ENCODE measurements around the gene RBBP8.

Gene RBBP8

GRCh38 chr18:22998344-22998743, 65.2 kb downstream of the RBBP8 start:
- DNase-seq (ENCODE audit: low read depth in 2 of 3, low spot score in 2 of 3), result no peak

DNA sequence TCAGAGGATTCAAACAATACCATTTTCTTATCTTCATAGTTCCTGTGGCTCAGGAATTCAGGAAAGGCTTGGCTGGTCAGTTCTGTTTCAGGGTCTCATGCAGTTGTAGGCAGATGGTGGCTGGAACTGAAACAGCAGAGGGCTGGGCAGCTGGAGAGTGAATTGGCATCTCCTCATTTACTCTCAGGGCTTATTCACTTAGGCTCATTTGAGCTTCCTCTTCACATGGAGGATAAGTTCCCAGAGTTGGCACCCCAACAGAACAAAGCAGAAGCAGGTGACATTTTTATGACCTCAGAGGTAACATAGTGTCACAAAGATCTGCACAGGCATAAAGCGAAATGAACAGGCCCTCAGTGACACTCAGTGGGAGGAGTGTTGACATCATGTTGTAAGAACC, 66.1 kb downstream of the RBBP8 start:
- DNase-seq (ENCODE audit: low read depth in 2 of 3, low spot score in 2 of 3), result no peak

DNA sequence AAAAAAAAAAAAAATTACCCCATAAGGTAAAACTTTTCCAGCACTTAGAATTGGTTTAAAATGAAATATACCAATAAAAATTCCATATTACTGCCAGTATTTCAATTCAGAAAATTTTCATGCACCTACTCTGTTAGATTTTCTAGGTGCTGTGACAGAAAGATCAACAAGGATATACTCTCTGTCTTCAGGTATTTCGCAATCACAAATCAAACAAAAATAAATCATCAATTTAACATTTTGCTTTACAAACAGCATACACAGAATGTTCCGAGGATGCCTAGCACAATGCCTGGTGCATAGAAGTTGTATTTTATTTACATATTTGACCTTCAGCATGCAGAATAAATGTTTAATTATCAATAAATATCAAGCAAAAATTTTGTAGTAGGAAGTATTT, 66.5 kb downstream of the RBBP8 start:
- no peak for DNase-seq (ENCODE audit: low read depth in 2 of 3, low spot score in 2 of 3)

- DNase-seq (ENCODE audit: low read depth in 2 of 3, low spot score in 2 of 3), result no peak
These were observed 70.2 kb downstream of the RBBP8 start for GRCh38 chr18:23003289-23003688.

GRCh38 chr18:23012249-23012648, 79.1 kb downstream of the RBBP8 start:
- DNase-seq (ENCODE audit: low read depth in 2 of 3, low spot score in 2 of 3), result no peak

GRCh38 chr18:23020555-23021294, 87.6 kb downstream of the RBBP8 start:
- DNase-seq (ENCODE audit: low read depth in 2 of 3, low spot score in 2 of 3), result no peak

DNA sequence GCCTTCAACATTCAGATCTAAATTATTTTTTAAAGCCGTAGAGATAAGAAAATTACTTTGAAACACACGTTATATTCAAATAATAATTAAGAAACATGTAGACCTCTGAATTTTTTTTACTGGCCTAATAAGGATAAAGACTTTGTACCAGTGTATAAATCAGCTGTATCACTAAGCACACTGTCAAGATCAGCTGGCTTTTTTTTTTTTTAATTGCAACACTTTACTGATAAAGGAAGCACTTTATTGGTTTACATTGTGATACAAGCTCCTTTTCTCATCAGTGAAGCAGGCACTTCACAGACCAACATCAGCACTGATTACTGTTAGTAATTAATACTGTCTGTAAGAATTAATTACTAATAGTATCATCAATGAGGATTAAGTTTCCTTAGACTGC, 88.5 kb downstream of the RBBP8 start:
- no peak for DNase-seq (ENCODE audit: low read depth in 2 of 3, low spot score in 2 of 3)

DNA sequence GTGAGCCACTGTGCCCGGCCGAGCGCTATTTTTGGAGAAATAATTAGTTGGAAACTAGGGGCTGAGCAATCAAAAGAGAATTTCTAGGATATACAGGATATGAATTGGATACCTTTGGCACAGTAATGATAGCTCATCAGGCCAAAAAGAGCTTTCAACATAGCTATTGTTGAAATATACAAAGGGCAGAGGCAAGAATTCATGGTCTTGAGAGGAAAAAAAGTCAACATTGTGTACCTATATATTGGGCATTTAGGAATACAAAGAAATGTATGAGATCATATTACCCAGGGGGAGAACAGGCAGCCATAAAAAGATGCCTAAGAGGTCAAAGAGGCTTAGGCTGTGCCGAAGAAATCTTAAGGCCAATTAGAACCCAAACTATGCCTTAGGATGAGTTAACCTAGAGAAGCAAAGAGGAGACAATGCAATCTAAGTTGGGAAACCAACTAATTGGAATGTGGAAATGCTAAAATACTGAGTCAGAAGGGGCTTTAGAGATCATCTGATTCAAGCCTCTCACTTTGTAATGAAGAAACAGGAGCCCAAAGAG, 99.0 kb downstream of the RBBP8 start:
- no peak for DNase-seq (ENCODE audit: low read depth in 2 of 3, low spot score in 2 of 3)

GRCh38 chr18:23033056-23033455, 99.9 kb downstream of the RBBP8 start:
- DNase-seq (ENCODE audit: low read depth in 2 of 3, low spot score in 2 of 3), result no peak

GRCh38 chr18:23036660-23037201, 103.6 kb downstream of the RBBP8 start:
- DNase-seq (ENCODE audit: low read depth in 2 of 3, low spot score in 2 of 3), result no peak

GRCh38 chr18:23037646-23038045, 104.5 kb downstream of the RBBP8 start:
- no peak for DNase-seq (ENCODE audit: low read depth in 2 of 3, low spot score in 2 of 3)

GRCh38 chr18:23038712-23039111, 105.6 kb downstream of the RBBP8 start:
- DNase-seq (ENCODE audit: low read depth in 2 of 3, low spot score in 2 of 3), result no peak

DNA sequence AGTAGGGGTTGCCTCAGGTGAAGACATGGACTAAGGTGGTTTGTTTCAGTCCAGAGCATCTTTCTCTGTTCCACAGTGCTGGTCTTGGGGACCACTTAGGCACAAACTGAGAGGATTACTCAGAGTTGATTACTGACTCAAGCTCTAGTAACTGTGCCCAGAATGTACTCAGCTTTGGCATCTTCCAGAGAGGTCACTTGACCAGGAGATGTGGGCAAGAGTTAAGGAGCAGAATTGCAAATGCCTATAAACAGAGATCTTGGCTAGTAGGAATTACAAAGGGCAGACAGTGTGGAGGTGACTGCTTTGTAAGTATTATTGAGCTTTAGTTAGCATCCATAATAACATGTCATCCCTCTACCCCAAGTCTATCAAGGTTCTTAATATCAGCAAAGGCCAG, 109.0 kb downstream of the RBBP8 start:
- DNase-seq (ENCODE audit: low read depth in 2 of 3, low spot score in 2 of 3), result no peak

GRCh38 chr18:23043803-23044376, 110.8 kb downstream of the RBBP8 start:
- DNase-seq (ENCODE audit: low read depth in 2 of 3, low spot score in 2 of 3), result no peak

DNA sequence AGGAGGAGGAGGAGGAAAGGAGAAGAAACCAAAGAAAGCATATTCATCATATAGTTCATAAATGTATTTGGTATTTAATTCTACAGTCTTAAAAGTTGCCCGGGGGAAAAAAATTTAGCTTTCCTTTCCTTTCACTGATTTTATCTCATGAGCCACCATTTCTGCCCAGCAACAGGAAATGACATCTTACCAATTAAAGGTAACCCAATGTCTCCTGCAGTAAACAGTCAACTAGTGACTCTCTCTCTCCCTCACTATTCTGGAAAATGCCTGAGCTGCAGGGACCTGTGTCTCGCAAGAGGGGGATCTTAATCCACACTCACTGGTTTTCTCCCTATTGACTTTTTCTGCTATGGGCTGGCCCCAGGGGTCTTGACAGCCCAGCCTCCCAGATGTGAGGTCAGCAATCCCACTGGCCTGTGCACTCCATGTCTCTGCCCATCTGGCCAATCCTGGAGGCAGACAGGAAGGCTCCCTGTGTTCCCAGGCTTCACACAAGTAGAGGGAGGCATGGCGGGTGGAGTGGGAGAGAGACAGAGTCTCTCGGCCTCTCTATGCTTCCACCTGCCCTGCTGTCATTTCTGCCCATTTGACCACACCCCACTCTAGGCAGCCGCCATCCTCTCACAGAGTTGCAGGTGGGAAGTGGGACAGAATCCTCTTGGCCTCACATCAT, 116.7 kb downstream of the RBBP8 start:
- DNase-seq (ENCODE audit: low read depth in 2 of 3, low spot score in 2 of 3), result no peak

DNA sequence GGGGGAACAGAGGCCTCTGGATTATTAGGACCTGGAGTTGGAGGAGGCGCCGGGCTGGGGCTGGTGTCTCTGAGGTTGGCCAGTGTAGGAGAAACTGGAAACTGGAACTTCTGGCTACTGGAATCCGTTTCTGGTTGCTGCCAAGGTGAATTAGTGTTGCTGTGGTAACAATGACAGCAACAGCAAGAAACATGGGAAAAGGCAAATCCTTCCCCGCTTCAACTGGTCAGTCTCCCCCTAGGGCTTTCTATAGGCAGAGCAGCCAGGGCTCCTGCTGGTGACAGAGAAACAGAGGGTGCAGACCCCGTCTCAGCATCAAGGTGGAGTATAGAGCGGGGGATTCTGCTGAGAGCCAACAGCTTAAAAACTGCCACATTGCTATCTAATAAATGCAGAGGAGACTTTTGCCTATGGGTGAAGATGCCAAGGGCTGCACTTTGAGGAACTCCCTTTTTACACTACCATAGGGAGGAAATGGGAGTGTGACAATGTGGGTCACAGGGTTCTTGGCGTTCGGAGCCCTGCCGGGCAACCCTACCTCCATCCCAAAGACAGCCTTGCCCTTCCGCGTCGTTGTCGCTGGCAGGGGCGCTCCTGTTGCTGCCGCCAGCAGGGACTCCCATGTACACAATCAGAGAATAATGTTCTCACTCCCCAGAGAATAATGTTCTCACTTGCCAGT, 120.8 kb downstream of the RBBP8 start:
- DNase-seq (ENCODE audit: low read depth in 2 of 3, low spot score in 2 of 3), result no peak

DNA sequence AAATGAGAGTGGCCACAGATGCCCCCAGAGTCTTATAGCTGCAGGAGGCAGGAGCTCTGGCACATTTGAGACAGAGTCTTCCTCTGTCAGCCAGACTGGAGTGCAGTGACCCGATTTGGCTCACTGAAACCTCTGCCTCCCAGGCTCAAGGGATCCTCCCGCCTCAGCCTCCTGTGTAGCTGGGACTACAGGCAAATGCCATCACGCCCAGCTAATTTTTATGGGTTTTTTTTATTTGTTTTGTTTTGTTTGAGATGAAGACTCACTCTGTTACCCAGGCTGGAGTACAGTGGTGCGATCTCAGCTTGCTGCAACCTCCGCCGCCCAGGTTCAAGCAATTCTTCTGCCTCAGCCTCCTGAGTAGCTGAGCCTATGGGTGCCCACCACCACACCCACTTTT, 121.4 kb downstream of the RBBP8 start:
- no peak for DNase-seq (ENCODE audit: low read depth in 2 of 3, low spot score in 2 of 3)

DNA sequence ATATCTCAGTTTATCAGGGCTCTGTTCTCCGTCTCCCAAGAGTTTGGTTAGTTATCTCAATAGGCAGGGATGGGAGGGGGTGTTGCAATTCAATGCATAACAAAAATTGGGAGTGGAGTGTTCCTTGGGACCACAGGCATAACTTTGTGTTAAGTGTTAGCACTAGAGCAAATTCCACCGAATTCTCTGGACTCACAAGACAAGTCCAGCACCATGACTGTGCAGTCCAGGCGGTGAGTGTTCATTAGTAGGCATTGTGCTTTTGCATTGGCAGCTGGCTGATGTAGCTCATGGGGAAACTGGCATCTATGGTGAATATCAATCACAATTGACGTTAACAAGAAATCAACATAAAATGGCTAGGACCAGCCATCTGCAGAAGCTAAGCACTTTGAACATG, 123.2 kb downstream of the RBBP8 start:
- DNase-seq (ENCODE audit: low read depth in 2 of 3, low spot score in 2 of 3), result no peak

- DNase-seq (ENCODE audit: low read depth in 2 of 3, low spot score in 2 of 3), result no peak
These were observed 124.0 kb downstream of the RBBP8 start for GRCh38 chr18:23057096-23057495.

GRCh38 chr18:23058746-23059415, 125.8 kb downstream of the RBBP8 start:
- DNase-seq (ENCODE audit: low read depth in 2 of 3, low spot score in 2 of 3), result no peak

Measured in activated CD8-positive, alpha-beta memory T cell treated with anti-CD3 and anti-CD28 coated beads for 48 hours (primary cell).